RPMI7951 (cell line): ENCODE results near the gene NCKIPSD. TPM values are rescaled to one million over a fixed set of nuclear protein-coding genes. Genes with fewer than 3 reads are reported as not detected.
"Not testable (repeated sequence)": the region's sequence is repeated elsewhere in the genome, so short reads cannot be mapped to it uniquely, and the experiment has no call there.

ENCODE experiments used
- DNase-seq: peaks from one replicate; pipeline ENCODE4 v3.0.0-alpha.2; 2012; ENCODE audit warnings: low read depth
- total RNA-seq: library from RNA; depleted of rRNA; stranded (reverse); fragments of >200 nt; shearing (Covaris generic); gene quantifications from 2 replicates; pipeline ENCODE4 v1.2.3, GENCODE V29; 2014; rRNA removed

NCKIPSD gene
- 25.7 and 29.6 TPM in 2 replicates for total RNA-seq

DNA sequence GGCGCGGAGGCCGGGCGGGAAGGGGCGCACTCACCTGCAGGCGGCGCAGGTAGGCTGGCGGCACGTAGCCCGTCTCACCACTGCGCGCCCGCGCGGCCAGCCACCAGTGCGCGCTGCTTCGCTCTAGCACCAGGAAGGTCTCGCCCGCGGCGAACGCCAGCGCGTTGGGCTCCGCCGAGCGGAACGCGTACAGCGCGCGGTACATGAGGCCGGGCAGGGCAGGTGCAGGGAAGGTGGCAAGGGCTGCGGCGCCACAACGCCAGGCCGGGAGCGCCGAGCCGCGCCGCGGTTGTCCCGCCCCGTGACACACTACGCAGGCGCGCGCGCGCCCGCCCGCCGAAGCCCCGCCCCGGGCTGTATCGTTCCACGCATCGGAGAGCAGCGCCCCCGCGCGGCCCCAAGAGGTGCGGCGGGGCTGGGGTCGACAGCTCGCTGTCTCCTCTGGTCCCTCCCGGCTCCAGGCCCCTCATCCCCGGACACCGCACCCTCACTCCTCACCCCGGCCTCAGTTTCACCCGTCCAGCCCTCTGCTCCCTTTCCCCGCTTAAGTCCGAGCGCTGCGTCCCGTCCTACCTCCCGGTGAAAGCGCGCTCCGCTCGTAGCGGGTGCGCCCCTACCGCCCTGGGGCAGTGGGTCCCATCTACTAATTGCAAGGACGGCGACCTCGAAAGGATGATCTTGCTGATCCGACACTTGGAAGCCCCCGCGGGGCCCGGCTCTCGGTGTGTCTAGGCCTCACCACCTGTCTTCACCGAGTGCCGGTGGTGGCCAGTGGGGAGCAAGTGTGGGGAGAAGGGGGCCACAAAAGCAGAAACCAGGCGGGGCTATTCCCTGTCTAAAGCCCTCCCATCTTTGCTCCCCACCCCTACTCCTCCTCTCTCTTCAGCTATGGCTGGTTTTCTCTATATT, at the start of gene NCKIPSD:
TSS of gene NCKIPSD (minus strand) at position 313 of the 909 bp plus-strand sequence. CDS start at position 205, 108 bp downstream.
- peak; percentile 80 for DNase-seq

DNA sequence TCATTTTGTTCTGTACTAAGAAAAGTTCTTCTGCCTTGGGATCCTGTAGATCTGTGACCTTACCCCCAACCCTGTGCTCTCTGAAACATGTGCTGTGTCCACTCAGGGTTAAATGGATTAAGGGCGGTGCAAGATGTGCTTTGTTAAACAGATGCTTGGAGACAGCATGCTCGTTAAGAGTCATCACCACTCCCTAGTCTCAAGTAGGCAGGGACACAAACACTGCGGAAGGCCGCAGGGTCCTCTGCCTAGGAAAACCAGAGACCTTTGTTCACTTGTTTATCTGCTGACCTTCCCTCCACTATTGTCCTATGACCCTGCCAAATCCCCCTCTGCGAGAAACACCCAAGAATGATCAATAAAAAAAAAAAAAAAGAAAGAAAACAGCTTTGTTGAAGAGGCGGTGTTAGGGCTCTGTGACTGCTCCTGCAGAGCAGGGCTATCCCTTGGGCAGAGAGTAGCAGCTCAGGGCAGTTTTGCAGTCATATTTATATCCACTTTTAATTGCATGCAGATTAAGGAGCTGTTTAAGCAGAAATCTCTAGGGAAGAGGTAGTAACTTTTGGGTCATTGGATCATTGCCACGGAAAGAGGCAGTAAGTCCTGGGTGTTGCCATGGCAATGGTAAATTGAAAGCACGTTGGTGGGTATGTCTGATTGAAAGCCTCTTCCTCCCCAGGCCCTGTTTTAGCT, 49.5 kb upstream of the NCKIPSD start:
- not testable (repeated sequence) for DNase-seq

DNA sequence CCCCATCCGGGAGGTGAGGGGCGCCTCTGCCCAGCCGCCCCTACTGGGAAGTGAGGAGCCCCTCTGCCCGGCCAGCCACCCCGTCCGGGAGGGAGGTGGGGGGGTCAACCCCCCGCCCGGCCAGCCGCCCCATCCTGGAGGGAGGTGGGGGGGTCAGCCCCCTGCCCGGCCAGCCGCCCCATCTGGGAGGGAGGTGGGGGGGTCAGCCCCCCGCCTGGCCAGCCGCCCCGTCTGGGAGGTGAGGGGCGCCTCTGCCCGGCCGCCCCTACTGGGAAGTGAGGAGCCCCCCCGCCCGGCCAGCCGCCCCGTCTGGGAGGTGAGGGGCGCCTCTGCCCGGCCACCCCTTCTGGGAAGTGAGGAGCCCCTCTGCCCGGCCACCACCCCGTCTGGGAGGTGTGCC, 48.8 kb upstream of the NCKIPSD start:
- DNase-seq, result not testable (repeated sequence)

DNA sequence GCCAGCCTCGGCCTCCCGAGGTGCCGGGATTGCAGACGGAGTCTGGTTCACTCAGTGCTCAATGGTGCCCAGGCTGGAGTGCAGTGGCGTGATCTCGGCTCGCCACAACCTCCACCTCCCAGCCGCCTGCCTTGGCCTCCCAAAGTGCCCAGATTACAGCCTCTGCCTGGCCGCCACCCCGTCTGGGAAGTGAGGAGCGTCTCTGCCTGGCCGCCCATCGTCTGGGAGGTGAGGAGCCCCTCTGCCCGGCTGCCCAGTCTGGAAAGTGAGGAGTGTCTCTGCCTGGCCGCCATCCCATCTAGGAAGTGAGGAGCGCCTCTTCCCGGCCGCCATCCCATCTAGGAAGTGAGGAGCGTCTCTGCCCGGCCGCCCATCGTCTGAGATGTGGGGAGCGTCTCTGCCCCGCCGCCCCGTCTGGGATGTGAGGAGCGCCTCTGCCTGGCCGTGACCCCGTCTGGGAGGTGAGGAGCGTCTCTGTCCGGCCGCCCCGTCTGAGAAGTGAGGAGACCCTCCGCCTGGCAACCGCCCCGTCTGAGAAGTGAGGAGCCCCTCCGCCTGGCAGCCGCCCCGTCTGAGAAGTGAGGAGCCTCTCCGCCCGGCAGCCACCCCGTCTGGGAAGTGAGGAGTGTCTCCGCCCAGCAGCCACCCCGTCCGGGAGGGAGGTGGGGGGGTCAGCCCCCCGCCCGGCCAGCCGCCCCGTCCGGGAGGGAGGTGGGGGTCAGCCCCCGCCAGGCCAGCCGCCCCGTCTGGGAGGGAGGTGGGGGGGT, 48.2 kb upstream of the NCKIPSD start:
- not testable (repeated sequence) for DNase-seq

DNA sequence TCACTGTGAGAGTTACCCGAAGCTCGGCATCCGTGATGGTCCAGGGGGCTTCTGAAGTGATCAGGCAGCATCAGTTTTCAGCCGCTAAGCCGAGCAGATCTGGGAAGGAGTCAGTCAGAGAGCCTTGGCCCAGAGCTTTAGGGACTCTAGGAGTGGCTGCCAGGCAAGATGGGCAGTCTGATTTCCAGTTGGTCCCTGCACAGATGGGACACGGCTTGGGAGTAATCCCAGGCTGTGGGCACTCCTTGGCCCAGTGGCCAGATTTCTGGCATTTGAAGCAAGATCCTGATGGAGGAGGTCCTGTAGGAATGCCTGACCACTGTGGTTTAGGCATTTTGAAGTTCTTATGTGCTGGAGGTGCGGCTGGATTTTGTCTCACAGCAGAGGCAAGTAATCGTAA, 41.8 kb upstream of the NCKIPSD start:
- no peak for DNase-seq

DNA sequence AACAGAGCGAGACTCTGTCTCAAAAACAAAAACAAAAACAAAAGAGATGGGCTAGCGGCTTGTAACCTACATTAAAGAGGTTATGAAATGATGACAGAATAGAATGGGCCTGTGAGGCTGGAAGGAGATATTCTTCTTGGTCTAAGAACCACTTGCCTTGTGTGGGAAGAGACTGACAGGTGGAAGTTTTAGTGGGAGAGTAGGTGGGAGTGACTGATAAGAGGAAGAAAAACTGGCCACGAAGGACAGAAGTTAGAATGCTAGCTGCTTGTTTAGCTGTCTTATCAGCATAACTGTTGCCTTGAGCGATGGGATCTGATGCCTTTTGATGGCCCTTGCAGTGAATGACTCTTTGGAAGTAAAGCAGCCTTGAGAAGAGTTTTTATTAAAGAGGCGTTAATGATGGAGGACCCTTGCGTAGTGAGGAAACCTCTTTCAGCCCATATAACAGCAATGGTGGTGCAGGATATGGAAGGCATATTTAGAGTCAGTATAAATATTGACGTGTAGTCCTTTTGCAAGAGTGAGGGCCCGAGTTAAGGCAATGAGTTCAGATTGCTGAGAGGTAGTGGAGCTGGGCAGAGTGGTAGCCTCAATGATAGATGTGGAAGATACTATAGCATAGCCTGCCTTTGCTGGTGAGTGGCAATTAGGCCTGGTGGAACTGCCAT, 39.6 kb upstream of the NCKIPSD start:
- not testable (repeated sequence) for DNase-seq

DNA sequence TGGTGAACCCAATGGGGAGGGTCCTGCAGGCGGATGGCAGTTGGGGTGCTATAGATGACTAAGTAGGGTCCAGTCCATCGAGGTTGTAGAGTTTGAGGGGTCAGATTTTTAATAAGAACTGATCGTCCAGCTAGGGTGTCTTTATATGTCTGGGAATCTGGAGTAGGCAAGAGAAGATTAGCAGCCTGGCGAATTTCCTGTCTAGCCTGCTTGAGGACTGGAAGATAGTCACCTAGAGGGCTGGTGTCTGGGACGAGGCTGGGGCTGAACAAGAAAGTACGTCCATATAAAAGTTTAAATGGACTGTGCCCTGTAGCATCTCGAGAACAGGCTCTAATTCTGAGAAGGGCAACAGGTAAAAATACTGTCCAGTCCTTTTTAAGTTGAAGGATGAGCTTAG, 38.0 kb upstream of the NCKIPSD start:
- DNase-seq, result no peak

DNA sequence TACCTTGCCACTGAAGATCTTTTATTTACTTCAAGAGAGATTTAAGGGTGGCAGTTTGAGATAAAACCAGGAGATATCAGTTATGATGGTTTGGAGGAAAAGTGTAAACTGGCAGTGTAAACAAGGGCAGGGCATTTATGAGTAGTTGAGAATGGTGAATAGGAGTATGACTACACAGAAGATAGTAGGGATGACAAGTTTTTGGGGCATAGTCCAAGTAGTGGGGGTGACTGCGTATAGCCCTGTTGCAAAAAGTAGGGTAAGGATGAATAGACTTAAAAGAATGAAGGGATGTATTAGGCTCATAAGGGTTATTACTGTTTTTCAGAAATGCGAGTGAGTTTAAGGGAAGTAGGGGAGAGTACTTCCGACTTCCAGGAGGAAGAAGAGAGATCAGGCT, 37.6 kb upstream of the NCKIPSD start:
- not testable (repeated sequence) for DNase-seq

DNA sequence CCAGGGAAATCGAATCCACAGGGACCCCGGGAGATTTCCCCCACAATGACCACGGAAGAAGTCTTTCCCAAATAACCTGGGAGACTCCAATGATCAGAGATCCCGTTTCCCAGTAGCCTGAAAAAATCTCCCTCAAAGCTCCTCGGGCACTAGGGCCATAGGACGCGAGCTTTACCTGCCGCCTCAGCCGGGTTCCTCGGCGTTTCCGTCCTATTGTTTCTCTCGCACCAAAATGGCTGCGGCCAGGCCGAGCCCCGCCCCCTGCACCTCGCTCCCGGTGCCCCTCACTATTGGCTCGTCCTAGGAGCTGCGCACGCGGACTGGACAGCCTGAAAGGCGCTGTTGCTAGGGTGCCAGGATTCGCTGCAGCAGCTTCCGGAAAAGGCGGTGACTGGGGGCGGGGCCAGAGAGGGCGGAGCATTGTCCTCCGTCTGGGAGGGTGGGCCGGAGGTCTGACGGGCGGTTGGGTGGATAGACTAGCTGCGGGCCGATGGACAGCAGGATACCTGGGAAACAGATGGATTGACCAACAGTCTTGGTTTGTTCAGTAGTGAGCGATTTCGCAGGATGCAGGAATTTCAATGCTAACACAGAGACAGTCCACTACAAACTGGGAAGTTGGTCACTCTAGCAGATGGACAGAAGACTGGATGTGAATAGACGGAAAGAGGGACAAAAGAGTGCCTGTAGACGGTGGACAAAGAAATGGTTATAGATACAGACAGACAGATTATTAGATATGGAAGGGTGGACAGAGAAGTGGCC, 31.4 kb upstream of the NCKIPSD start, which contains the start of gene IP6K2:
TSS of gene IP6K2 (minus strand) at position 240 of the 765 bp plus-strand sequence. CDS start 21,930 bp downstream, outside the sequence.
- peak; percentile 98 for DNase-seq

DNA sequence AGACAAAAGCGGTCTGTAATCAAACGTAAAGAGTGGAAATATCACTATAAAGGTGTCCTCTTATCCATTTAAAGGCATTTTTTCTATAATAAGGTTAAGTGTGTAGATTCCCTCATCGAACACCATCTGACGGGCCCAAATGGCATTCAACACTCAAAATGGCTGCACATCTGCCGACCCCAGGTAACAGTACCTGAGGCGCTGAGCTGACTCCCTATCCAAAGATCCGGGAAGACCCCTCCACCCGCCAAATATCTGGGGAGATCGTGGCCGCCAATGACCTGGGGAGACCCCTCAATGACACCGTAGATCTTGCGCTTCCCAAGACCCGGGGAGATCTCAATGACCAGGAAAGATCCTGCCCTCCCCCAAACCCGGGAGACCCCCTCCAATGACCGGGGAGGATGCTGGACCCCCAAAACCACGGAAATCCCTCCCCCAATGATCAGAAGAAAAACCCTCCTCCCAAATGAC, 30.8 kb upstream of the NCKIPSD start:
- DNase-seq, result no peak

DNA sequence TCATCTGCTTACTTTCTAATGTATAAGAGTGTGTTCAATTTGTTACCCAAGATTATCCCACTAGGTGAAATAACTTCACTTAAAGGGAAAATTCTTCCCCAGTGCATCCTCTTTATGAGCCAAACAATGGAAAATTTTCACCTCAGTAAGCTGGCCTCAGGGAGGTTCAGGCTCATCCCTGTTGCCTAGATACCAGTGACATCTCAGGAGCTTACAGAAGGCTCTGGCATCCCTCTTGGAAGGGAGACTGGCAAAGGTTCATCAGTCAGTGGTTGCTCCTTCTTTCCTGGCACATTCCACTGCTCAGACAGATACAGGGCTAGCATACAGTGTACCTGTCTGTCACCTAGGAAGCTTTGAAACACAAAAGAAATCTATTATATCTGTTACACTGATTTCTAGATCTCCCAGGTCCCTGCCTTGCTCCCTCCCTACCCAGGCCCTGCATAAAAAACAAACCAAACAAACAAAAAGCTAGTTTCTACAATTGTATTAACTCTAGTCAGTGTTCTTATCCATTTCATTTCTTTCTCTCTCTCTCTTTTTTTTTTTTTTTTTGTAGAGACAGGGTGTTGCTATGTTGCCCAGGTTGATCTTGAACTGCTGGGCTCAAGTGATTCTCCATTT, 29.6 kb upstream of the NCKIPSD start:
- DNase-seq, result peak; percentile 77

DNA sequence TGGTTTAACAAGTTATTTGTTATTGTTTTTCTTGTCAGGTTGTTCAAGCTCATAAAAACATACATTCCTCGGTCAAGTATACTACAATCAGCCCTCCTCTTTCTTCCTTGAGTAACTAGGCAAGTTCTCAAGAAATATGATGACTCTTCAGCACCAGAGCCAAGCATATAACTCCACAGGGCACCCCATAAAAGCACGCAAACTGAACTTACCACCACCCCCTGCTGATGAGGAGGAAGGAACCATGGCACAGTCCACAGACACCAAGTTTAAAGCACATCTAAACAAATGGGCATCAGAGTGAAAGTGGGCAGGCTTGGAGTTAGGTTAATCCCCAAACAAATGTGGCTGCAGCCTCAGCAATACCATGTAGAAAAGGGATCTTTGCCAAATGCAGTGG, 26.0 kb upstream of the NCKIPSD start:
- DNase-seq, result no peak

DNA sequence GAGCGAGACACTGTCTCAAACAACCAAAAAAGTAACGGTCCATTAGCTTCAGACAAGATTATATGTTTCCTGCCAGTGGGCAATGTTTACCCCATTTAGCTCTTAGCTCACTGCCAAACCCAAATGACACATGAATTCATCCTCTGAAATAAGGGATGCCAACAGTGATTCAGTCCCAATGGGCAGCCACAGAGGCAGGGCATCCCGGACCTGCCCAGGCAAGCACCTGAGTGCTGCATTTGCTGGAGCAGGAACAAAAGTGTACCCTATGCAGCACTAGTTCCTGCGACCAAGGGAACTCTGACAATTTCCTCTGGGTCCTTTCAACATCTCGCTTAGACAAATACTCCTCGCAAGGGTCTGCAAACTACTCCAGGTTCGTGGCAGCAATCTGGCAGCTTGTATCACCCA, 23.3 kb upstream of the NCKIPSD start:
- DNase-seq, result no peak

DNA sequence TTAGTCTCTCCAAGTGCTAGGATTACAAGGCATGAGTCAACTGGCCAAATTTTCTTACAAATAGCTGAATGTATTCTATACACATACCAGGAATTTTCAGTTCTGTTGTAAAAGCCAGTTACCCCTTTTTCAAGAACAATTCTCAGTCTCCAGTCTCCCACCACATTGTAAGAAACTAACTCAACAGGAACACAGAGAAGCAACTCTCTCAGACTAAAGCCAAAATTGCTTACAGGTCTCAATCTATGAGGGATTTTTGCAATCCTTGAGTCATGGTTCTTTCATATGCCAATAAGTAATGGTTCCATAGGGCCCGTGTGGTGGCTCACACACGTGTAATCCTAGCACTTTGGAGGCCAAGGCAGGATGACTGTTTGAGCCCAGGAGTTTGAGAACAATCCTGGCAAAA, 22.8 kb upstream of the NCKIPSD start:
- DNase-seq, result no peak

DNA sequence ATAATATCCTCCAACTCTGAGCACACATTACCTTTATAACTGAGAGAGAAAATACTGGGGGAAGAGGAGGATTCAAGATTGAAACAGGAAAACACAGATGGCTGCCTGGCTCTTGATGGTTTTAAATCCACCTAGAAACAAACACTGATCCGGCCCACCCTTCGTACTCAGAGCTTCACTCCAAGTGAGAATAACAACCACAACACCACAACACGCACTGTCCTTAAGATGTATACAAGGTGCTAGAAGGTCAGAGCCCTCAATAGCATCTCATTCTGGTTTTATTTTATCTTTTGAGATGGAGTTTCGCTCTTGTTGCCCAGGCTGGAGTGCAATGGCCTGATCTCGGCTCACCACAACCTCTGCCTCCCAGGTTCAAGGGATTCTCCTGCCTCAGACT, 21.4 kb upstream of the NCKIPSD start:
- no peak for DNase-seq

DNA sequence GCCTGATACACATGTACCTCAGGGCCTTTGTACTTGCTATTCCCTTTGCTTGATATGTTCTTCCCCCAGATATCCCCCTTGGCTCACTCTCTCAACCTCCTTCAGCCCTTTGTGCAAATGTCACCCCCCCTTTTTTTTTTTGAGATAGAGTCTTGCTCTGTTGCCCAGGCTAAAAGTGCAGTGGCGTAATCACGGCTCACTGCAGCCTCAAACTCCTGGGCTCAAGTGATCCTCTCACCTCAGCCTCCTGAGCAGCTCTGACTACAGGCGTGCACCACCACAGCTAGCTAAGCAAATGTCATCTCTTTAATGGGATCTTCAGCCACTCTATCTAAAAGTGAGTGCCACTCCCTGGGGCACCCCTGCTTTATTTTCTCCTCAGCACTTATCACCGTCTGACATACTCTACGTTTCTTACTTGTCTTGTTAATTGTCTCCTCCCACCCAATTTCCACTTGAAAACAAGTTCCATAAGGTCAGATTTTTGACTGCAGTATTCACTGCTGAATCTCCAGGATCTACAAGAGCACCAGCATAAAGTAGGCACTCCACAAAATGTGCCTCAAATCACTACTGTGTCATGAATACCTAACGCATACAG, 16.7 kb upstream of the NCKIPSD start:
- DNase-seq, result no peak

DNA sequence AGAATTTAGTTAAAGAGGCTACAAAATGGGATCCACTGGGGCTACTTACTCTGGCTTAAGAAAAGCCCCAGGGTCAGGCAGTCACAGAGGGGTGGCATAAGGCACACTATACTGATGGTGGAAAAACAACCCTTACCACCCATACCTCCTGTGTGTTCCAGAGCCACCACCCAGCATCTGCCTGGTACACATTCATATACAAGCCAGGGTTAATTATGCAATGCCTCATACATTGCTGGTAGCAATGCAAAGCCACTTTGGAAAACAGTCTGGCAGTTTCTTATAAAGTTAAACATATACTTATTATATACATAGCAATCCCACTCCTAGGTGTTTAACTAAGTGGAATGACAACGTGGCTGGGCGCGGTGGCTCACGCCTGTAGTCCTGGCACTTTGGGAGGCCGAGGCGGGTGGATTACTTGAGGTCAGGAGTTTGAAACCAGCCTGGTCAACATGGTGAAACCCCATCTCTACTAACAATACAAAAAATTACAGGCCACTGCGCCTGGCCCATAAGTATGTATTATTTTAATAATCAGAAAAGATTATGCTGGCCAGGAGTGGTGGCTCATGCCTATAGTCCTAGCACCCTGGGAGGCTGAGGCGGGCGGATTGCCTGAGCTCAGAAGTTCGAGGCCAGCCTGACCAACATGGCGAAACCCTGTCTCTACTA, 15.2 kb upstream of the NCKIPSD start:
- no peak for DNase-seq

DNA sequence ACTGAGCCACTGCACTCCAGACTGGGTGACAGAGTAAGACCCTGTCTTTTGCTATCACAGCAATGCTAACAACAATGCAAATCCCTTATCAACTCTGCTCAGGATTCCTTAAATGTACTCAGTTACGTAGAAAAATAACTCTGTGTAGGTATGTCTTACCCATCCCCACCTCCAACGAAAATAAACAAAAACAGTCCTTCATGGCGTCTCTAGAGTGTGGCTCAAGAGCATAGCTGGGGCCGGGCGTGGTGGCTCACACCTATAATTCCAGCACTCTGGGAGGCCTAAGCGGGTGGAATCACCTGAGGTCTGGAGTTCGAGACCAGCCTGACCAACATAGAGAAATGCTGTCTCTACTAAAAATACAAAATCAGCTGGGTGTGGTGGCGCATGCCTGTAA, 13.2 kb upstream of the NCKIPSD start:
- no peak for DNase-seq

DNA sequence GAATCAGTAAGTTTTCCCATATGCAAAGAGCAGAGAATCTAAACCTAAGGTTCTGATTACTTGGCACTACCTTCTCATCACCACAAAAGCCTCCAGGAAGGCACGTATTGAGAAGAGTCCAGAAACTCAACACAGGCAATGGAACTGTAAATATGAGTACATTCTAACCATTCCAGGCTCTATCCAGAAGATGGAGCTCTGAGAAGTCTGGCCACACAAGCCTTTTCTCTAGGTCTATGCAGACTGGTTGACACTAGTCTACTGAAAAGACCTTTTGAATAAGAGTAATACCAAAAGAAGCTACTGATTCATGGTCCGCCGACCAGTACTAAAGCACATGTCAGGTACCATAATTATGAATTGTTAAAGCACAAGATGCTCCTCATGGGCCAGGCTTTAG, 12.2 kb upstream of the NCKIPSD start:
- DNase-seq, result no peak
